ENCODE measurements around the gene TIMM50.
"Not testable (repeated sequence)": the region's sequence is repeated elsewhere in the genome, so short reads cannot be mapped to it uniquely, and the experiment has no call there.

The TIMM50 gene

DNA sequence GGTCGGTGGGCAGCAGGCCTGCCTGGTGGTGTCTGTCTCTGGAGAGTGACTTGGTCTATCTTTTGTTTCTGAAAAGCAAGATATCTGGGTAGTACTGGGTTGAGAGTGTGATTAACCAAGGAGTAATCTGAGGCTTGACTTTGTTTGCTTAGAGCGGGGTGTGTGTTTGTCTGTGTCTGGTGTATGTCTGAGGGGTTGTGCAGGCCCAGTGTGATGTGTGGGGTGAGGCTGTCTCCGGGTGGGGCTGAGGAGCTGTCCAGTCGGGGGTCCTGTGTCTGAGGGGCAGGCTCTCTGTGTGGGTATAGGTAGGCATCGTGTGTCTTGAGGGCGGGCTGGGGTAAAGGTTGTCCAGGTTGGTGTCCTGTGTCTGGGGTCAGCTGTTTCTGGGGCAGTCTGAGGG lies 11.1 kb upstream of the TIMM50 start:
- no peak for DNase-seq (ENCODE audit: low read depth)

DNA sequence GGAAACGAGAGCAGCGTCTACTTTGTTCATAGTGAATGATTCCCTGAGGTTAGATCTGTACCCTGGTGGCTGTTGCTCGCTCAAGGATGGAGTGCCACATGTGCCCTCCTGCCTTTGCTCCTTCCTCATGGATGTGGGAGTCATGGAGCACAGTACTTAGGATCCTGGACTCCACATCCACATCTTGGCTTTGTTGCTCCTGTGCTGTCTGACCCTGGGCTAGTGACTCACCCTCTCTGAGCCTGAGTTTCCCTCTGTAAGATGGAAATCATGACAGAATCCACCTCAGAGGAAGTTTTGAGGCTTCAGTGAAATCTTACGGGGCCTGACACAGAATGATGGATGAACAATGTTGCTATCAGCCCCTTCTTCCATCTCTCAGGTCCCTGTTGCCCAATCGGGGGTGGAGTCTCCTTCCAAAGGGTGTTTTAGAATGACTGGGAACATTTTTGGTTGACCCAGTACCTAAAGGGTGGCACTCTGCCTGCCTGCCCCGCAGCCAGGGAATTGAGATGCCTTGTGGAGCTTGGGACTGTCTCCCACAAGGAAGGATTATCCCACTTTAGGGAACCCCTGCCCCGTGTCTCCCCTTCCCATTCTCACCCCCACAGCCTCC lies 9.8 kb upstream of the TIMM50 start:
- peak; percentile 51 for DNase-seq (ENCODE audit: low read depth)

GRCh38 chr19:39471756-39472536 lies 8.7 kb upstream of the TIMM50 start:
- DNase-seq (ENCODE audit: low read depth) = no peak

GRCh38 chr19:39472746-39473442 lies 7.7 kb upstream of the TIMM50 start:
- no peak for DNase-seq (ENCODE audit: low read depth)

DNA sequence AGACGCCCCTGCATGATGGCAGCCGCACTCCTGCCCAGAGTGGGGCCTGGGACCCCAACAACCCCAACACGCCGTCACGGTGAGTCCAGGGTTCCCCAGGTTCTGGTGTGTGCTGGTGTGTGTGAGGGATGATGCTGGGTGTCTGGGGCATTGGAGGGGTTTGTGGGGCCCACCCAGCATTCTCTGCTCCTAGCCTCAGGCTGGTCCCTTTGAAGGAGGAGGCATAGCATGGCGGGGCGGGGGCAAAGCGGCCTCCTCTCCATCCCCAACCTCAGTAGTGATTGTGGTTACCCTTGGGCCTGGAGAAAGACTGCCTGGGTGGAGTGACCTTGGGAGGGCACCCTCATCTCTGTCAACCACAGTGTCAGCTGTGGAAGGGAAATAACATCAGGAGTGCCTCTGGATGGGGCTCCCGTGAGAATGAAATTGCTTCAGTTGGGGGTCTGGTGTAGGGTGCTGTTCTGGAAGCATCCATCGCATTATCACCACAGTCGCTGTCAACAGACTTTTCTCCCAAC lies 7.1 kb upstream of the TIMM50 start:
- no peak for DNase-seq (ENCODE audit: low read depth)

- DNase-seq (ENCODE audit: low read depth) = peak; percentile 17
Measured at GRCh38 chr19:39474139-39474620, 6.5 kb upstream of the TIMM50 start.

GRCh38 chr19:39475748-39476147 lies 4.9 kb upstream of the TIMM50 start:
- no peak for DNase-seq (ENCODE audit: low read depth)

DNA sequence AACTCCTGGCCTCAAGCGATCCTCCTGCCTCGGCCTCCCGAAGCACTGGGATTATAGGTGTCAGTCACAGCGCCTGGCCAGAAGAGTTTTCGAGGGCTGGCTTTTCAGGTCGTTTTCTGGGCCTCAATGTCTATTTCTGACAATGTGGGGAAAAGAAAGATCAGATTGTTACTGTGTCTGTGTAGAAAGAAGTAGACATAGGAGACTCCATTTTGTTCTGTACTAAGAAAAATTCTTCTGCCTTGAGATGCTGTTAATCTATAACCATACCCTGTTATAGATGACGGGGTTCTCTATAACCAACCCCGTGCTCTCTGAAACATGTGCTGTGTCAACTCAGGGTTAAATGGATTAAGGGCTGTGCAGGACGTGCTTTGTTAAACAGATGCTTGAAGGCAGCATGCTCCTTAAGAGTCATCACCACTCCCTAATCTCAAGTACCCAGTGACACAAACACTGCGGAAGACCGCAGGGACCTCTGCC lies 1.3 kb upstream of the TIMM50 start:
- not testable (repeated sequence) for DNase-seq (ENCODE audit: low read depth)

GRCh38 chr19:39479916-39480315 lies 722 bp upstream of the TIMM50 start:
- DNase-seq (ENCODE audit: low read depth) = no peak

GRCh38 chr19:39481229-39481545 lies 549 bp downstream of the TIMM50 start:
- no peak for DNase-seq (ENCODE audit: low read depth)

DNA sequence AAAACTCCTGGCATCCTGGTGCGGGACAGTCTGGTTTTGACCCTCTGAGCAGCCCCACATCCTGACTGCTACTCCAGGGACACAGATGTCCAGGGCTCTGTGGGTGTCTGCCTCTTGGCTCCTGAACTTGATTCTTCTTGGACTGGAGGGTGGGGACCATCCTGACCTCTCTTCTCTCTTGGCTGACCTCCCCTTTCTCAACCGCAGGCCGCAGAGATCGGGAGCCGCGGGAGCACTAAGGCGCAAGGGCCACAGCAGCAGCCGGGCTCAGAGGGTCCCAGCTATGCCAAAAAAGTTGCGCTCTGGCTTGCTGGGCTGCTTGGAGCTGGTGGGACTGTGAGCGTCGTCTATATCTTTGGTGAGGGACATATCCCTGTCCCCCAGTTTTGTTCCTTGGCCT lies 1.0 kb downstream of the TIMM50 start:
- no peak for DNase-seq (ENCODE audit: low read depth)

GRCh38 chr19:39483141-39483540 lies 2.5 kb downstream of the TIMM50 start:
- DNase-seq (ENCODE audit: low read depth) = no peak

DNA sequence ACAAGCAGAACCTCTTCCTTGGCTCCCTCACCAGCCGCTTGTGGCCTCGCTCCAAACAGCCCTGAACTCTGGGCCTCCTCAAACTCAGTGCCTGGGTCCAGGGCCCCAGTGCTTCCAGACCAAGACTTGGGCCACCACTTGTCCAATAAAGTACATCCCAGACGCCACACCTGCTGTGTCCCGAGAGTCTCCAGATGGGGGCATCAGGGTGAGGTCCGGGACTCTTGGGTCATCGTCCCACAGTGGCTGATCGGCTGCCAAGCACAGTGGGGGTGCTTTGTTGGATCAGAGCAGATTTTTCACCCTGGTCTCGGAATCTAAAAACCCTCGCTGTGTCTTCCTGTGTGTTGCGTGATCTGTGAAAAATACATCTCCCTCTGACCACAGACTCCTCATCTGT lies 9.1 kb downstream of the TIMM50 start:
- no peak for DNase-seq (ENCODE audit: low read depth)

- no peak for DNase-seq (ENCODE audit: low read depth)
Measured at GRCh38 chr19:39492225-39492624, 11.6 kb downstream of the TIMM50 start.

DNA sequence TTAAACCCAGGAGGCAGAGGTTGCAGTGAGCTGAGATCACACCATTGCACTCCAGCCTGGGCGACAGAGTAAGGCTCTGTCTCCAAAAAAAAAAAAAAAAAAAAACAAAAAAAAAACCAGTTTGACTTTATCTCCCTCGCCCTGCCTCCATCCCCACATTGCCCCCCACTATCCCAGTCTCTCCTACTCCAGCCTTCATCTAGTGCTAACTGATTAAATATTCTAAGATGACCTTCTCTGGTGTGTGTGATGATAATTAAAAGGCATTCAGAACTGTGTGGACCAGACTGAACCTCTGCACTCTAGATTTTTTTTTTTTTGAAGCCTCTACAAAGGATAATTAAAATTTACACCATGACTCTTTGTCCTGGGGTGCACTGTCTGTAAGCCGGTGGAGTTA lies 12.2 kb downstream of the TIMM50 start:
- DNase-seq (ENCODE audit: low read depth) = no peak

GRCh38 chr19:39494661-39495060 lies 14.0 kb downstream of the TIMM50 start:
- no peak for DNase-seq (ENCODE audit: low read depth)

GRCh38 chr19:39496063-39496462 lies 15.4 kb downstream of the TIMM50 start:
- DNase-seq (ENCODE audit: low read depth) = no peak

GRCh38 chr19:39497701-39497995 lies 17.0 kb downstream of the TIMM50 start:
- DNase-seq (ENCODE audit: low read depth) = no peak

DNA sequence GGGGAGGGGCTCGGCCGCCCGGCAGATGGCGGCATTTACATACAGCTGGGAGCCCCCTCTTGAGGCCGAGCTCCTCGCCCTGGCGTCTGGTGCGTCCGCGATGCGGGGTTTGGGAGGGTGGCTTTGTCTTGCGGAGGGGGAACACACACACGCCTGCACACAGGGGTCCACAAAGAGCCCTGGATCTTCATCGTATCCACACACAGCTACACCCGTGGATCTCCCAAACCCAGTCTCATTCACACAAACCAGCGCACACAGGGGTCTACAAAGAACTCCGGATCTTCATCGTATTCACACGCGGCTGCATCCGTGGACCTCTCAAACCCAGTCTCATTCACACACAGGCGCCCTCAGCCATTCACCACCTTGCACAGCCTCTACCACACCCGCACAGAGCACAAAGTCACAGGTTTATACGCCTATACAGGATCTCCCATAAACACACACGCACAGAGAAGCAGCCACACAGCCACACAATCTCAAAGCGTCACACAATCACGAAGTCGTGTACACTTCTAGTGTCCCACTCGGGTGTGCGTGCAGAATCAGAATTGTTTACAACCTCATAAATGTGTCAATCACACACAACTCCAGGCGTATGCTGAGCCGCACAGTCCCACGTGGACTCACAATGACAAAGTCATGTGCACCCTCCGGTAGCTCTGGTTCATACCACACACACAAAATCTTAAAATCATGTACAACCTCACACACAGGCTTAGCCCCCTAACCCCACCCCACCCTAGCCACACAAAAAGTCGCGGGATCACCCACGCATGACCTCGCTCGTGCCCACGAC lies 17.6 kb downstream of the TIMM50 start:
- peak; percentile 39 for DNase-seq (ENCODE audit: low read depth)

DNA sequence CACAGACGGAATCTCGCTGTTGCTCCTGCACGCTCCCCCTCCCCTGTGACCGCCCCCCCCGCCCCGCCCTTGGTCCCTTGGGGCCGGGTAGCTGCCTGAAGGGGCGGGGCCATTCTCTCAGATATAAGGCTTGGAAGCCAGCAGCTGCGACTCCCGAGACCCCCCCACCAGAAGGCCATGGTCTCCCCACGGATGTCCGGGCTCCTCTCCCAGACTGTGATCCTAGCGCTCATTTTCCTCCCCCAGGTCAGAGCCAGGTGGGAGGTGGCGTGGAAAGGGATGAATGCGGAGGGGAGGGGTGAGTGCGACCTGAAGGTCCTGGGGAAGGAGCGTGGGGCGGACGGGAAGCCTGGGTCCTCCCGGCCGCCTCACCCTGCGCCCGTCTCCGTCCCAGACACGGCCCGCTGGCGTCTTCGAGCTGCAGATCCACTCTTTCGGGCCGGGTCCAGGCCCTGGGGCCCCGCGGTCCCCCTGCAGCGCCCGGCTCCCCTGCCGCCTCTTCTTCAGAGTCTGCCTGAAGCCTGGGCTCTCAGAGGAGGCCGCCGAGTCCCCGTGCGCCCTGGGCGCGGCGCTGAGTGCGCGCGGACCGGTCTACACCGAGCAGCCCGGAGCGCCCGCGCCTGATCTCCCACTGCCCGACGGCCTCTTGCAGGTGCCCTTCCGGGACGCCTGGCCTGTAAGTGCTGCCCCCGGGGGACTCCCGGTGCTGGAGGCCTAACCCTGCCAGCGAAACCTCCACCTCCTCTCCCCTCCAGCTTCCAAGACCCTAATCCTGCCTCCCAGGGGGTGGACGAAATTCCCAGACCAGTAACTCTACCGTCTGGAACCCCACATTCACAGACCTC lies 18.4 kb downstream of the TIMM50 start, which contains the start of gene DLL3:
DLL3 (plus strand) TSS at position 150 of the 845 bp plus-strand sequence; CDS start at position 178, 28 bp downstream.
- peak; percentile 23 for DNase-seq (ENCODE audit: low read depth)

DNA sequence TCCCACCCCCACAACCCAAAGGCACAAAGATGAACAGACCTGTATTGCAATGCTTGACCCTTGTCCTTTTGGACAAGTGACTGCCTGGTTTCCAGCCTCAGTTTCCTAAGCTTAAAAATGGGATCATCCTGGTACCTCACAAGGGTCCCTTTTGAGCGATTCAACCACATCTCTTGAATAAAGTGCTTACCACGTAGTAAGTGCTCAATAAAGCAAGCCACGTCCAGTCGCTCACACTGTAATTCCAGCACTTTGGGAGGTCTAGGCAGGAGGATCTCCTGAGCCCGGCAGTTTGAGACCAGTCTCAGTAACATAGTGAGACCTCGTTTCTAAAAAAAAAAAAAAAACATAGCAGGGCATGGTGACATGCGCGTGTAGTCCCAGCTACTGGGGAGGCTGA lies 19.3 kb downstream of the TIMM50 start:
- no peak for DNase-seq (ENCODE audit: low read depth)
